Fibroblast of skin of abdomen (primary cell): ENCODE measurements around the gene CAAP1. TPM values are rescaled to one million over a fixed set of nuclear protein-coding genes. Genes with fewer than 3 reads are reported as not detected.
"Not testable (repeated sequence)": the region's sequence is repeated elsewhere in the genome, so short reads cannot be mapped to it uniquely, and the experiment has no call there.

ENCODE experiments used
- DNase-seq: peaks from one replicate; pipeline ENCODE4 v3.0.0-alpha.2; 2013
- polyA plus RNA-seq, 2 experiments: library from polyadenylated mRNA; unstranded; fragments of 120-200 nt; gene quantifications; one replicate each; pipeline ENCODE4 v1.2.1, GENCODE V29; 2013; ENCODE audit not compliant: insufficient read length in 2 of 2

Gene CAAP1
- polyA plus RNA-seq (2013, experiment 1 of 2; ENCODE audit: insufficient read length) = 14.3 TPM
- 13.0 TPM for polyA plus RNA-seq (2013, experiment 2 of 2; ENCODE audit: insufficient read length)

GRCh38 chr9:26892251-26893029, at the start of gene CAAP1:
TSS of gene CAAP1 (minus strand) at chr9:26892802. CDS start at chr9:26892715, 87 bp downstream.
- peak; percentile 93 for DNase-seq

- DNase-seq = no peak
These were observed 48.2 kb upstream of the CAAP1 start for GRCh38 chr9:26940779-26941178.

GRCh38 chr9:26939955-26940711, 47.5 kb upstream of the CAAP1 start:
- DNase-seq = no peak

GRCh38 chr9:26937816-26938371, 45.3 kb upstream of the CAAP1 start:
- DNase-seq = no peak

- no peak for DNase-seq
These were observed 43.2 kb upstream of the CAAP1 start for GRCh38 chr9:26935847-26936246.

- DNase-seq = no peak
These were observed 36.4 kb upstream of the CAAP1 start for GRCh38 chr9:26928902-26929495.

- no peak for DNase-seq
These were observed 33.0 kb upstream of the CAAP1 start for GRCh38 chr9:26925609-26926008.

- no peak for DNase-seq
These were observed 27.1 kb upstream of the CAAP1 start for GRCh38 chr9:26919698-26920097.

- no peak for DNase-seq
These were observed 20.6 kb upstream of the CAAP1 start for GRCh38 chr9:26913138-26913668.

GRCh38 chr9:26904671-26905070, 12.1 kb upstream of the CAAP1 start:
- DNase-seq = no peak

- DNase-seq = no peak
These were observed 11.5 kb upstream of the CAAP1 start for GRCh38 chr9:26904070-26904469.

GRCh38 chr9:26893030-26893676, 551 bp upstream of the CAAP1 start:
- no peak for DNase-seq

GRCh38 chr9:26891726-26892125, 876 bp downstream of the CAAP1 start:
- no peak for DNase-seq

GRCh38 chr9:26888271-26888670, 4.3 kb downstream of the CAAP1 start:
- DNase-seq = no peak

GRCh38 chr9:26882154-26882553, 10.4 kb downstream of the CAAP1 start:
- DNase-seq = no peak

GRCh38 chr9:26880262-26880661, 12.3 kb downstream of the CAAP1 start:
- no peak for DNase-seq

- not testable (repeated sequence) for DNase-seq
These were observed 17.4 kb downstream of the CAAP1 start for GRCh38 chr9:26875155-26875554.

- peak; percentile 5 for DNase-seq
These were observed 22.3 kb downstream of the CAAP1 start for GRCh38 chr9:26870292-26870691.

- DNase-seq = peak; percentile 1
These were observed 29.5 kb downstream of the CAAP1 start for GRCh38 chr9:26863074-26863473.

GRCh38 chr9:26856413-26857032, 36.1 kb downstream of the CAAP1 start:
- DNase-seq = peak; percentile 19

GRCh38 chr9:26850995-26851394, 41.6 kb downstream of the CAAP1 start:
- DNase-seq = no peak

GRCh38 chr9:26833792-26834191, 58.8 kb downstream of the CAAP1 start:
- no peak for DNase-seq
